ENCODE data around the gene NDUFC2.
"Not testable (repeated sequence)": the region's sequence is repeated elsewhere in the genome, so short reads cannot be mapped to it uniquely, and the experiment has no call there.

Gene NDUFC2

GRCh38 chr11:78079232-78080083 is at the start of gene NDUFC2:
Gene NDUFC2 (minus strand): TSS chr11:78079862. CDS start chr11:78079744, 118 bp downstream.
- peak; percentile 48 to 51 for DNase-seq (ENCODE audit: low read depth in 2 of 2)

- DNase-seq (ENCODE audit: low read depth in 2 of 2) = no peak
Observed at GRCh38 chr11:78127403-78127802, 47.7 kb upstream of the NDUFC2 start.

GRCh38 chr11:78112582-78113275 is 33.1 kb upstream of the NDUFC2 start:
- no peak for DNase-seq (ENCODE audit: low read depth in 2 of 2)

- no peak for DNase-seq (ENCODE audit: low read depth in 2 of 2)
Observed at GRCh38 chr11:78111298-78111697, 31.6 kb upstream of the NDUFC2 start.

GRCh38 chr11:78110830-78111229 is 31.2 kb upstream of the NDUFC2 start:
- no peak for DNase-seq (ENCODE audit: low read depth in 2 of 2)

GRCh38 chr11:78110351-78110750 is 30.7 kb upstream of the NDUFC2 start:
- DNase-seq (ENCODE audit: low read depth in 2 of 2) = no peak

- DNase-seq (ENCODE audit: low read depth in 2 of 2) = no peak
Observed at GRCh38 chr11:78109081-78110015, 29.7 kb upstream of the NDUFC2 start.

- DNase-seq (ENCODE audit: low read depth in 2 of 2) = no peak
Observed at GRCh38 chr11:78100676-78101472, 21.2 kb upstream of the NDUFC2 start.

- no peak for DNase-seq (ENCODE audit: low read depth in 2 of 2)
Observed at GRCh38 chr11:78100261-78100660, 20.6 kb upstream of the NDUFC2 start.

- no peak for DNase-seq (ENCODE audit: low read depth in 2 of 2)
Observed at GRCh38 chr11:78099666-78100065, 20.0 kb upstream of the NDUFC2 start.

GRCh38 chr11:78097666-78098385 is 18.2 kb upstream of the NDUFC2 start:
- DNase-seq (ENCODE audit: low read depth in 2 of 2) = no peak

- no peak for DNase-seq (ENCODE audit: low read depth in 2 of 2)
Observed at GRCh38 chr11:78094250-78094649, 14.6 kb upstream of the NDUFC2 start.

- DNase-seq (ENCODE audit: low read depth in 2 of 2) = not testable (repeated sequence)
Observed at GRCh38 chr11:78086521-78087074, 6.9 kb upstream of the NDUFC2 start.

GRCh38 chr11:78085972-78086371 is 6.3 kb upstream of the NDUFC2 start:
- DNase-seq (ENCODE audit: low read depth in 2 of 2) = no peak

GRCh38 chr11:78084506-78084905 is 4.8 kb upstream of the NDUFC2 start:
- not testable (repeated sequence) for DNase-seq (ENCODE audit: low read depth in 2 of 2)

GRCh38 chr11:78083021-78083420 is 3.4 kb upstream of the NDUFC2 start:
- DNase-seq (ENCODE audit: low read depth in 2 of 2) = no peak

GRCh38 chr11:78082146-78082545 is 2.5 kb upstream of the NDUFC2 start:
- no peak for DNase-seq (ENCODE audit: low read depth in 2 of 2)

- DNase-seq (ENCODE audit: low read depth in 2 of 2) = no peak
Observed at GRCh38 chr11:78081583-78081982, 1.9 kb upstream of the NDUFC2 start.

- DNase-seq (ENCODE audit: low read depth in 2 of 2) = no peak
Observed at GRCh38 chr11:78080818-78081495, 1.3 kb upstream of the NDUFC2 start.

All from stimulated activated CD8-positive, alpha-beta memory T cell treated with anti-CD3 and anti-CD28 coated beads, Interleukin-15, amount 100 ng/mL, for 48 hours (primary cell).